Endothelial cell of umbilical vein (primary cell): ENCODE measurements around the gene SHISA9.

Experiments used
- EZH2 ChIP-seq: IDR thresholded peaks from 2 replicates; pipeline ENCODE4 v1.6.1; 2012; ENCODE audit warnings: borderline replicate concordance, low read depth, mild to moderate bottlenecking, moderate library complexity, low read length, inconsistent platforms; ENCODE audit not compliant: severe bottlenecking
- TF ChIP-seq, protein P1 (sequence below): IDR thresholded peaks from 2 replicates; pipeline ENCODE4 v1.6.1; 2011; ENCODE audit not compliant: insufficient read depth, insufficient read length
- TF ChIP-seq, protein P2 (sequence below), 2 donors: IDR thresholded peaks; 1 replicate in 1 of 2; 2 replicates in 1 of 2; pipeline ENCODE4 v1.5.1; 2011; ENCODE audit warnings: low read length in 2 of 2, mild to moderate bottlenecking in 2 of 2, moderate library complexity in 2 of 2, control low read depth in 1 of 2, inconsistent platforms in 1 of 2, low read depth in 1 of 2; ENCODE audit not compliant: insufficient read depth in 1 of 2; ENCODE audit errors: extremely low read depth in 1 of 2

DNA sequence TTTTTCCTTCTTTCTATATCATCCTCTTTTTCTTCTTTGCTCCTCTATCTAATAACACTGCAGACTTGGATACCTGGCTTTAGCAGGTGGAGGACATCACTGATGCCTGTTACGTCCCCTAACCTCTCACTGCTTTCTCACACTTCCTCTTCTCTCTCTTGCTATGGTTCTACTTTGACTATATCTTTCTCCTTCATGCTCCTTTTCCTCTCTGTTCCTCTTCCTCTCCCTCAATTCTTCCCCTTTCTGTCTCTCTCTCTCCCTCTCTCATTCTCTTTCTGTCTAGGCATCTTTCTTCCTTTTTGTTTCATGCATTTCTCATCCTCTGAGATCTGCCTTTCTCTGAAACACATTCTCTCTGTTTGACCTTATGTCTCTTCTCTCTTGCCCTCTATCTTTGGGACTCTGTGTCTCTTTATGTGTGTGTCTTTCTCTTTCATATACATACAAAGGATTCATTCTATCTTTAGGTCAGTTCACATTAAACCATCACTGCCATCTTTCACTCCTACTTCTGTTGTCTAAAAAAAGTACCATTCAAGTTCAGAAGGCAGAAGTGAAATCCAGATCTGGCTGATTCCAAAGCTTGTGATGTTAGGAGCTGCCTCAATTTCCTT is 353.7 kb downstream of the SHISA9 start:
- TF ChIP-seq, protein P1, sequence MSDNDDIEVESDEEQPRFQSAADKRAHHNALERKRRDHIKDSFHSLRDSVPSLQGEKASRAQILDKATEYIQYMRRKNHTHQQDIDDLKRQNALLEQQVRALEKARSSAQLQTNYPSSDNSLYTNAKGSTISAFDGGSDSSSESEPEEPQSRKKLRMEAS = no peak
- no peak for TF ChIP-seq EZH2
- TF ChIP-seq, protein P2, sequence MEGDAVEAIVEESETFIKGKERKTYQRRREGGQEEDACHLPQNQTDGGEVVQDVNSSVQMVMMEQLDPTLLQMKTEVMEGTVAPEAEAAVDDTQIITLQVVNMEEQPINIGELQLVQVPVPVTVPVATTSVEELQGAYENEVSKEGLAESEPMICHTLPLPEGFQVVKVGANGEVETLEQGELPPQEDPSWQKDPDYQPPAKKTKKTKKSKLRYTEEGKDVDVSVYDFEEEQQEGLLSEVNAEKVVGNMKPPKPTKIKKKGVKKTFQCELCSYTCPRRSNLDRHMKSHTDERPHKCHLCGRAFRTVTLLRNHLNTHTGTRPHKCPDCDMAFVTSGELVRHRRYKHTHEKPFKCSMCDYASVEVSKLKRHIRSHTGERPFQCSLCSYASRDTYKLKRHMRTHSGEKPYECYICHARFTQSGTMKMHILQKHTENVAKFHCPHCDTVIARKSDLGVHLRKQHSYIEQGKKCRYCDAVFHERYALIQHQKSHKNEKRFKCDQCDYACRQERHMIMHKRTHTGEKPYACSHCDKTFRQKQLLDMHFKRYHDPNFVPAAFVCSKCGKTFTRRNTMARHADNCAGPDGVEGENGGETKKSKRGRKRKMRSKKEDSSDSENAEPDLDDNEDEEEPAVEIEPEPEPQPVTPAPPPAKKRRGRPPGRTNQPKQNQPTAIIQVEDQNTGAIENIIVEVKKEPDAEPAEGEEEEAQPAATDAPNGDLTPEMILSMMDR (IDR thresholded peaks at IDR 0.05; ENCODE audit: extremely low read depth in 1 of 2, insufficient read depth in 1 of 2, low read depth in 1 of 2, low read length in 2 of 2) = no peak
